HepG2 (cell line): Measurements from ENCODE around the gene CAMK2A. TPM values are rescaled to one million over a fixed set of nuclear protein-coding genes. Genes with fewer than 3 reads are reported as not detected.

Source experiments
- ATAC-seq: fragments of 200-7000 bp; cut with Tn5 transposase; 3 replicates; pipeline ENCODE4 v1.9.1; 2020; ENCODE audit warnings: mild to moderate bottlenecking, moderate library complexity
- BruUV-seq: library from RNA; stranded (reverse); fragments of 400-500 nt; replicated peaks from 2 replicates; lab custom pipeline; 2021; lab: Mats Ljungman, UMichigan
- CTCF ChIA-PET: fragments of 300-600 bp; formaldehyde crosslinking; extraction: SDS; loops from one replicate; lab custom pipeline; 2021; ENCODE audit warnings: low total read pairs, inconsistent platforms, low intra/inter-chr PET ratio; lab: Yijun Ruan, JAX
- POLR2A ChIA-PET: fragments of 350-600 bp; sonication (Branson Sonifier 250); formaldehyde crosslinking; loops from one replicate; lab custom pipeline; 2020; ENCODE audit warnings: antibody characterized with exemption, inconsistent platforms; lab: Yijun Ruan, JAX
- DNase-seq: peaks from one replicate; pipeline ENCODE4 v3.0.0-alpha.2; 2015; ENCODE audit warnings: low spot score
- FAIRE-seq: peaks from 3 replicates; lab custom pipeline; 2011; peaks lifted over from hg19 to GRCh38; lab: Jason Lieb, UNC
- H2AFZ ChIP-seq: one replicate; pipeline ENCODE4 v1.6.1; 2011; ENCODE audit warnings: low read length, inconsistent platforms
- H3K27ac ChIP-seq: fragments of 300-600 bp; 3 replicates; pipeline ENCODE4 v1.8.0; 2011; ENCODE audit warnings: mixed run types, mild to moderate bottlenecking, mixed read lengths, low read length, inconsistent platforms; ENCODE audit not compliant: insufficient read depth; ENCODE audit errors: extremely low read length
- H3K27me3 ChIP-seq, 2 experiments: fragments of 200-600 bp in 1 of 2; 2 replicates in 1 of 2; 3 replicates in 1 of 2; pipeline versions ENCODE4 v1.6.0 to v1.8.0; 2011; ENCODE audit warnings: low read length in 2 of 2, mild to moderate bottlenecking in 2 of 2, moderate library complexity in 2 of 2, inconsistent platforms in 1 of 2; ENCODE audit not compliant: insufficient read depth in 2 of 2, control insufficient read depth in 1 of 2
- H3K36me3 ChIP-seq, 2 experiments: fragments of 200-600 bp in 1 of 2; replicated peaks in 1 of 2; 2 replicates in 1 of 2; 3 replicates in 1 of 2; pipeline versions ENCODE4 v1.5.1 to v1.8.0; 2011; ENCODE audit warnings: low read length in 2 of 2, inconsistent platforms in 1 of 2; ENCODE audit not compliant: insufficient read depth in 2 of 2, control insufficient read depth in 1 of 2
- H3K4me1 ChIP-seq: 2 replicates; pipeline ENCODE4 v1.5.1; 2012; ENCODE audit warnings: low read length, inconsistent platforms; ENCODE audit not compliant: insufficient read depth
- H3K4me2 ChIP-seq: 2 replicates; pipeline ENCODE4 v1.6.0; 2011; ENCODE audit warnings: low read depth, low read length, inconsistent platforms
- H3K4me3 ChIP-seq, 3 experiments: fragments of 200-600 bp in 1 of 3; sonication (generic), shearing (Covaris generic) in 1 of 3; replicated peaks in 1 of 3; 2 replicates each; pipeline ENCODE4 v1.5.1; 2011 to 2016; ENCODE audit warnings: low read length in 3 of 3, inconsistent platforms in 2 of 3, low read depth in 2 of 3, mild to moderate bottlenecking in 2 of 3, control low read depth in 1 of 3, mixed read lengths in 1 of 3; ENCODE audit not compliant: insufficient read depth in 1 of 3
- H3K79me2 ChIP-seq: one replicate; pipeline ENCODE4 v1.6.1; 2011; ENCODE audit warnings: low read length, inconsistent platforms; ENCODE audit not compliant: insufficient read depth
- H3K9ac ChIP-seq: 2 replicates; pipeline ENCODE4 v1.6.0; 2011; ENCODE audit warnings: mild to moderate bottlenecking, low read depth, low read length, inconsistent platforms; ENCODE audit not compliant: insufficient read depth
- H3K9me3 ChIP-seq: 2 replicates; pipeline ENCODE4 v1.5.1; 2012; ENCODE audit warnings: mild to moderate bottlenecking, low read length
- H4K20me1 ChIP-seq: 2 replicates; pipeline ENCODE4 v1.6.0; 2011; ENCODE audit warnings: inconsistent platforms, mild to moderate bottlenecking, low read length, moderate library complexity; ENCODE audit not compliant: insufficient read depth
- CEBPB ChIP-seq: IDR thresholded peaks from 2 replicates; pipeline ENCODE4 v1.6.1; 2011; ENCODE audit warnings: low read depth, low read length, improper control_type of control experiment, borderline replicate concordance
- ZHX2 ChIP-seq, 2 experiments: sonication (generic) in 1 of 2; formaldehyde crosslinking in 1 of 2; IDR thresholded peaks; 2 replicates each; pipeline versions ENCODE4 v1.6.1 to v1.9.0; 2014 to 2022; ENCODE audit warnings: antibody characterized with exemption in 1 of 2, borderline replicate concordance in 1 of 2, inconsistent platforms in 1 of 2, low read depth in 1 of 2, missing genetic modification reagents in 1 of 2
- WGBS: methylation state at CpG from one replicate; pipeline ENCODE4 v1.1.6; 2017; ENCODE audit warnings: low lambda C conversion rate; 5-methylcytosine and 5-hydroxymethylcytosine counted together
- in situ Hi-C: cut with HindIII; loops from 2 replicates; pipeline ENCODE4 v1.10.0; 2017; ENCODE audit warnings: low pct_unique_long_range_greater_than_20kb; ENCODE audit not compliant: extremely low pct_ligation_motif_present
- intact Hi-C: fragments of 100-400 bp; cut with micrococcal nuclease; formaldehyde crosslinking; loops from one replicate; pipeline ENCODE4 v1.10.0; 2022; ENCODE audit not compliant: unreplicated experiment
- polyA plus RNA-seq, 8 experiments: library from polyadenylated mRNA; depleted of rRNA in 3 of 8; stranded (reverse) in 7 of 8; unstranded in 1 of 8; fragments of >200 nt; fragmentation: Illumina TruSeq in 4 of 8; extraction: Trizol in 4 of 8; gene quantifications; 2 replicates each; pipeline versions ENCODE4 v1.2.1 to v1.2.3, GENCODE V29; 2011 to 2016; ENCODE audit warnings: low read depth in 4 of 8, missing spikeins in 1 of 8, mixed read lengths in 1 of 8; ENCODE audit not compliant: insufficient read depth in 1 of 8
- total RNA-seq, 5 experiments: library from RNA; depleted of rRNA; stranded (reverse); fragments of >200 nt; fragmentation: Illumina TruSeq; extraction: Trizol; gene quantifications; 2 replicates each; pipeline ENCODE4 v1.2.3, GENCODE V29; 2016; ENCODE audit warnings: low read depth in 1 of 5

The CAMK2A gene
- total and polyA plus RNA-seq, 2 of the 13 experiments (the other 11 are each of a cell fraction or from before 2014, with no cell fraction given): 0.11 TPM; not detected in 1

- ChIA-PET POLR2A (no interaction called here), CTCF (no interaction called here)
- DNase-seq (no peak), FAIRE-seq (no peak), ATAC-seq (no peak)
- Histone ChIP-seq H3K4me1 (peaks cover 67% of the 10 kb centered on the region), H4K20me1 (no peaks in the 10 kb centered on the region), H2AFZ (no peak overlapping the region), H3K27me3 (no peaks in the 10 kb centered on the region), H3K27ac (no peak overlapping the region), H3K4me2 (no peak overlapping the region), H3K79me2 (no peaks in the 10 kb centered on the region), H3K36me3 (no peaks in the 10 kb centered on the region), H3K4me3 (no peak overlapping the region), H3K9ac (no peak overlapping the region), H3K9me3 (no peaks in the 10 kb centered on the region)
- TF ChIP-seq ZHX2 (IDR thresholded peaks at IDR 0.05; ENCODE audit: low read depth): no peak
- no peak for TF ChIP-seq ZHX2 (CRISPR knock-in tag; IDR thresholded peaks at IDR 0.05; ENCODE audit: borderline replicate concordance)
- TF ChIP-seq CEBPB: 0 out of 2 replicates have a peak, but pooled peaks have one; percentile 12
- 54% methylated on average over 6 of the region's 6 CpGs for WGBS
- in situ Hi-C loops: no loop called here
- BruUV-seq: no TSS peak
- intact Hi-C loops: no loop called here
Observed at GRCh38 chr5:150313921-150314716, 24.5 kb upstream of the CAMK2A start.
